HepG2 (cell line): ENCODE data around the gene RNF5. TPM values are rescaled to one million over a fixed set of nuclear protein-coding genes. Genes with fewer than 3 reads are reported as not detected.

ENCODE experiments used
- BRCA1 ChIP-seq: sonication (generic); formaldehyde crosslinking; IDR thresholded peaks from 2 replicates; pipeline ENCODE4 v1.4.0; 2020; ENCODE audit warnings: missing genetic modification reagents
- CENPBD1 ChIP-seq: sonication (generic); formaldehyde crosslinking; IDR thresholded peaks from 2 replicates; pipeline ENCODE4 v1.8.0; 2022; ENCODE audit warnings: missing genetic modification reagents, low read depth, mild to moderate bottlenecking, borderline replicate concordance
- FOXM1 ChIP-seq: sonication (generic); formaldehyde crosslinking; IDR thresholded peaks from 2 replicates; pipeline ENCODE4 v1.5.0; 2020; ENCODE audit warnings: missing genetic modification reagents
- IKZF4 ChIP-seq: sonication (generic); formaldehyde crosslinking; IDR thresholded peaks from 2 replicates; pipeline ENCODE4 v1.5.1; 2020; ENCODE audit warnings: borderline replicate concordance, mild to moderate bottlenecking, low read depth, missing genetic modification reagents; ENCODE audit errors: not compliant biosample characterization
- MLLT10 ChIP-seq: sonication (generic); formaldehyde crosslinking; IDR thresholded peaks from 2 replicates; pipeline ENCODE4 v1.4.0; 2020; ENCODE audit warnings: missing genetic modification reagents
- MXD1 ChIP-seq: sonication (generic); formaldehyde crosslinking; IDR thresholded peaks from 2 replicates; pipeline ENCODE4 v1.4.0; 2020; ENCODE audit warnings: mild to moderate bottlenecking, missing genetic modification reagents
- PAF1 ChIP-seq: IDR thresholded peaks from 2 replicates; pipeline ENCODE4 v1.6.1; 2016; ENCODE audit warnings: missing genetic modification reagents, missing compliant biosample characterization
- PHF20 ChIP-seq: sonication (generic); formaldehyde crosslinking; IDR thresholded peaks from 2 replicates; pipeline ENCODE4 v1.5.0; 2020; ENCODE audit warnings: mild to moderate bottlenecking, missing genetic modification reagents
- RBFOX2 ChIP-seq: fragments of 200-400 bp; formaldehyde crosslinking; IDR thresholded peaks from 2 replicates; pipeline ENCODE4 v1.6.1; 2017; ENCODE audit warnings: low read depth, mild to moderate bottlenecking, low read length
- REXO4 ChIP-seq: sonication (generic); formaldehyde crosslinking; IDR thresholded peaks from 2 replicates; pipeline ENCODE4 v1.8.0; 2022; ENCODE audit warnings: missing genetic modification reagents, mild to moderate bottlenecking, borderline replicate concordance
- RXRA ChIP-seq: sonication (generic); formaldehyde crosslinking; IDR thresholded peaks from 2 replicates; pipeline ENCODE4 v1.5.1; 2020; ENCODE audit warnings: missing genetic modification reagents
- SOX6 ChIP-seq, 2 experiments: fragments of 450-650 bp in 1 of 2; sonication (generic) in 1 of 2; formaldehyde crosslinking in 1 of 2; IDR thresholded peaks; 2 replicates each; pipeline versions ENCODE4 v1.4.0 to v1.6.1; 2017 to 2020; ENCODE audit warnings: antibody characterized with exemption in 1 of 2, mild to moderate bottlenecking in 1 of 2, missing genetic modification reagents in 1 of 2
- STAG1 ChIP-seq: sonication (generic); formaldehyde crosslinking; IDR thresholded peaks from 2 replicates; pipeline ENCODE4 v1.4.0; 2020; ENCODE audit warnings: missing genetic modification reagents
- TARDBP ChIP-seq: sonication (generic); formaldehyde crosslinking; IDR thresholded peaks from 2 replicates; pipeline ENCODE4 v1.8.0; 2022; ENCODE audit warnings: mild to moderate bottlenecking, missing genetic modification reagents
- ZFP82 ChIP-seq: sonication (generic); formaldehyde crosslinking; IDR thresholded peaks from 2 replicates; pipeline ENCODE4 v1.5.1; 2020; ENCODE audit warnings: mild to moderate bottlenecking, missing genetic modification reagents, borderline replicate concordance
- ZFP91 ChIP-seq: sonication (generic); formaldehyde crosslinking; IDR thresholded peaks from 2 replicates; pipeline ENCODE4 v1.9.0; 2022; ENCODE audit warnings: missing genetic modification reagents, mild to moderate bottlenecking, borderline replicate concordance
- ZNF264 ChIP-seq: sonication (generic); formaldehyde crosslinking; IDR thresholded peaks from 2 replicates; pipeline ENCODE4 v1.4.0; 2020; ENCODE audit warnings: missing genetic modification reagents
- ZNF431 ChIP-seq: sonication (generic); formaldehyde crosslinking; IDR thresholded peaks from 2 replicates; pipeline ENCODE4 v1.9.0; 2022; ENCODE audit warnings: missing genetic modification reagents, low read depth, mild to moderate bottlenecking, borderline replicate concordance
- ZNF549 ChIP-seq: sonication (generic); formaldehyde crosslinking; IDR thresholded peaks from 2 replicates; pipeline ENCODE4 v1.5.0; 2020; ENCODE audit warnings: missing genetic modification reagents
- ZNF614 ChIP-seq: IDR thresholded peaks from 2 replicates; pipeline ENCODE4 v1.6.1; 2018; ENCODE audit warnings: missing biosample characterization, missing genetic modification reagents, inconsistent platforms, borderline replicate concordance
- ZNF776 ChIP-seq: sonication (generic); formaldehyde crosslinking; IDR thresholded peaks from 2 replicates; pipeline ENCODE4 v1.4.0; 2020; ENCODE audit warnings: mild to moderate bottlenecking, missing genetic modification reagents
- polyA plus RNA-seq, 8 experiments: library from polyadenylated mRNA; depleted of rRNA in 3 of 8; stranded (reverse) in 7 of 8; unstranded in 1 of 8; fragments of >200 nt; fragmentation: Illumina TruSeq in 4 of 8; extraction: Trizol in 4 of 8; gene quantifications; 2 replicates each; pipeline versions ENCODE4 v1.2.1 to v1.2.3, GENCODE V29; 2011 to 2016; ENCODE audit warnings: low read depth in 4 of 8, missing spikeins in 1 of 8, mixed read lengths in 1 of 8; ENCODE audit not compliant: insufficient read depth in 1 of 8
- total RNA-seq, 5 experiments: library from RNA; depleted of rRNA; stranded (reverse); fragments of >200 nt; fragmentation: Illumina TruSeq; extraction: Trizol; gene quantifications; 2 replicates each; pipeline ENCODE4 v1.2.3, GENCODE V29; 2016; ENCODE audit warnings: low read depth in 1 of 5
- TF ChIP-seq, protein P1 (sequence below): sonication (generic); formaldehyde crosslinking; IDR thresholded peaks from 2 replicates; pipeline ENCODE4 v1.5.0; 2020; ENCODE audit warnings: missing genetic modification reagents
- TF ChIP-seq, protein P2 (sequence below): sonication (generic); formaldehyde crosslinking; IDR thresholded peaks from 2 replicates; pipeline ENCODE4 v1.5.1; 2020; ENCODE audit warnings: missing genetic modification reagents, mild to moderate bottlenecking, borderline replicate concordance

The RNF5 gene
- total and polyA plus RNA-seq, 2 of the 13 experiments (the other 11 are each of a cell fraction or from before 2014, with no cell fraction given), result 98.0 to 131 TPM

DNA sequence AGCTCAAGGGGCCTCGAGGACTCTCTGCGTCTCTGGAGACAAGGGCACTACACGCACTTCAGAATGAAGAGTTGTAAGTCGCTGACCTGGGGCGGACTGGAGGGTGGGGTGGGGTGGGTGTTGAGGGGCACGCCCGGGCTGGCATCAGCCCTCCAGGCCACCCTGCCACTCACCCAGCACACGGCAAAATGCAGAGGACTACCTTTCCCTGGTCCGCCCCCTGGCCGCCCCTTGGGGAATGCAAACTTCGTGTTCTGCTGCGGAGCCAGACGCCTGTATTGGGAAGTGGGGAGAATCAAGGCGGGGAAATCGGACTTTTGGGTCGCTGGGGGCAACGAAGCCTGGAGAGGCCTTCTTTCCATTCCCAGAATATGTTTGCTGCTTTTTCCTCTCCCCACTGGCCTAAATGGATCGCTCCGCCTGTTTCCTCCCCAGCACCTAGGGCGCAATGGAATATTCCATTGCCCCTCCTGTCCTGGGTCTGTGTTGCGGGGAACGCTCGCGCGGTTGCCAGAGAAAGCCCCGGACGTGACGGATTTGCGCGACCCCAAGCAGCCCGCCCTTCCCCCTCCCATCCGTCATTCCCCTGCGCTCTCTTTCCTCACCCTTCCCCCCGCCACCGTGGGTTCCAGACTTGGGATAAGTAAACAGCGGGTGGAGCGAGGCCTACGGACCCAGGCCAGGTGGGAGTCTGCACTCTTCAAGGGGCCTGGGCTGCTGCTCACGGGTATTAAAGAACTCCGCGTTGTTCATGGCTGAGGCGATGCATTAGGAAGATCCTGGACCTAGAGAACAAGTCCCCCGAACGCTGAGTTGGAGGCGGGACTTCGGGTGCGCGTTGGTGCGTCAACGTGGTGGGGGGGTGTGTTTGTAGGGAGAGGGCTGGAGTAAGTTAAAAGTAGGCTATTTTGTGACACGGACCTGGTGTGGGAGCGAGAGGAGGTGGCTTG, 24.4 kb upstream of the RNF5 start, which contains the start of gene PPT2 (continued):
- TF ChIP-seq, protein P1, sequence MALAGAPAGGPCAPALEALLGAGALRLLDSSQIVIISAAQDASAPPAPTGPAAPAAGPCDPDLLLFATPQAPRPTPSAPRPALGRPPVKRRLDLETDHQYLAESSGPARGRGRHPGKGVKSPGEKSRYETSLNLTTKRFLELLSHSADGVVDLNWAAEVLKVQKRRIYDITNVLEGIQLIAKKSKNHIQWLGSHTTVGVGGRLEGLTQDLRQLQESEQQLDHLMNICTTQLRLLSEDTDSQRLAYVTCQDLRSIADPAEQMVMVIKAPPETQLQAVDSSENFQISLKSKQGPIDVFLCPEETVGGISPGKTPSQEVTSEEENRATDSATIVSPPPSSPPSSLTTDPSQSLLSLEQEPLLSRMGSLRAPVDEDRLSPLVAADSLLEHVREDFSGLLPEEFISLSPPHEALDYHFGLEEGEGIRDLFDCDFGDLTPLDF (CRISPR knock-in tag), result peak; percentile 52; the same call in 1 of the 2 replicates
- peak; percentile 21; the same call in 1 of the 2 replicates for TF ChIP-seq STAG1 (CRISPR knock-in tag)
- peak; percentile 85 for TF ChIP-seq PHF20 (CRISPR knock-in tag)
- TF ChIP-seq SOX6 (IDR thresholded peaks at IDR 0.05), result no peak
- peak; percentile 77 for TF ChIP-seq SOX6 (CRISPR knock-in tag; IDR thresholded peaks at IDR 0.05)
- TF ChIP-seq ZNF549, result no peak
- peak; percentile 44; the same call in 1 of the 2 replicates for TF ChIP-seq TARDBP (CRISPR knock-in tag)
- TF ChIP-seq REXO4, result peak; percentile 70; the same call in 1 of the 2 replicates
- TF ChIP-seq, protein P2, sequence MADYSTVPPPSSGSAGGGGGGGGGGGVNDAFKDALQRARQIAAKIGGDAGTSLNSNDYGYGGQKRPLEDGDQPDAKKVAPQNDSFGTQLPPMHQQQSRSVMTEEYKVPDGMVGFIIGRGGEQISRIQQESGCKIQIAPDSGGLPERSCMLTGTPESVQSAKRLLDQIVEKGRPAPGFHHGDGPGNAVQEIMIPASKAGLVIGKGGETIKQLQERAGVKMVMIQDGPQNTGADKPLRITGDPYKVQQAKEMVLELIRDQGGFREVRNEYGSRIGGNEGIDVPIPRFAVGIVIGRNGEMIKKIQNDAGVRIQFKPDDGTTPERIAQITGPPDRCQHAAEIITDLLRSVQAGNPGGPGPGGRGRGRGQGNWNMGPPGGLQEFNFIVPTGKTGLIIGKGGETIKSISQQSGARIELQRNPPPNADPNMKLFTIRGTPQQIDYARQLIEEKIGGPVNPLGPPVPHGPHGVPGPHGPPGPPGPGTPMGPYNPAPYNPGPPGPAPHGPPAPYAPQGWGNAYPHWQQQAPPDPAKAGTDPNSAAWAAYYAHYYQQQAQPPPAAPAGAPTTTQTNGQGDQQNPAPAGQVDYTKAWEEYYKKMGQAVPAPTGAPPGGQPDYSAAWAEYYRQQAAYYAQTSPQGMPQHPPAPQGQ (CRISPR knock-in tag), result peak; percentile 13; the same call in 1 of the 2 replicates
- no peak for TF ChIP-seq IKZF4 (CRISPR knock-in tag)
- TF ChIP-seq ZNF431 (CRISPR knock-in tag), result no peak; the same call in 1 of the 2 replicates
- TF ChIP-seq RBFOX2, result peak; percentile 63
- 0 out of 2 replicates have a peak, but pooled peaks have one; percentile 21 for TF ChIP-seq FOXM1 (CRISPR knock-in tag)
- TF ChIP-seq BRCA1, result no peak
- no peak for TF ChIP-seq CENPBD1 (CRISPR knock-in tag)
- peak; percentile 39; the same call in 1 of the 2 replicates for TF ChIP-seq ZNF264 (CRISPR knock-in tag)
- TF ChIP-seq PAF1 (CRISPR knock-in tag), result no peak
- peak; percentile 75; the same call in 1 of the 2 replicates for TF ChIP-seq ZFP91
- no peak; the same call in 1 of the 2 replicates for TF ChIP-seq MXD1 (CRISPR knock-in tag)
- no peak; the same call in 1 of the 2 replicates for TF ChIP-seq ZFP82
- no peak; the same call in 1 of the 2 replicates for TF ChIP-seq RXRA
- TF ChIP-seq ZNF776 (CRISPR knock-in tag), result 0 out of 2 replicates have a peak, but pooled peaks have one; percentile 44
- no peak; the same call in 1 of the 2 replicates for TF ChIP-seq ZNF614 (CRISPR knock-in tag)
- TF ChIP-seq MLLT10 (CRISPR knock-in tag), result no peak
